GM10847 (cell line): Measurements from ENCODE around the gene ALDH3B1.

Experiments used
- POLR2A ChIP-seq: IDR thresholded peaks from 2 replicates; pipeline ENCODE4 v1.6.1; 2011; ENCODE audit not compliant: insufficient read length; ENCODE audit errors: extremely low read depth

The ALDH3B1 gene

GRCh38 chr11:68010090-68011041 is at the start of gene ALDH3B1:
Gene ALDH3B1 (plus strand): TSS chr11:68010327. CDS start chr11:68015298, 4,971 bp downstream.
- TF ChIP-seq POLR2A, result no peak

GRCh38 chr11:67983951-67984350 is 26.2 kb upstream of the ALDH3B1 start:
- TF ChIP-seq POLR2A, result no peak

GRCh38 chr11:67996051-67996450 is 14.1 kb upstream of the ALDH3B1 start:
- no peak for TF ChIP-seq POLR2A

GRCh38 chr11:67996622-67997474 is 13.3 kb upstream of the ALDH3B1 start:
- TF ChIP-seq POLR2A, result no peak

- TF ChIP-seq POLR2A, result no peak
These were observed 12.6 kb upstream of the ALDH3B1 start for GRCh38 chr11:67997475-67997921.

GRCh38 chr11:67998150-67999045 is 11.7 kb upstream of the ALDH3B1 start:
- no peak for TF ChIP-seq POLR2A

- no peak for TF ChIP-seq POLR2A
These were observed 10.9 kb upstream of the ALDH3B1 start for GRCh38 chr11:67999201-67999629.

GRCh38 chr11:67999704-68000103 is 10.4 kb upstream of the ALDH3B1 start:
- no peak for TF ChIP-seq POLR2A

- no peak for TF ChIP-seq POLR2A
These were observed 7.6 kb upstream of the ALDH3B1 start for GRCh38 chr11:68002575-68002937.

GRCh38 chr11:68002938-68003845 is 6.9 kb upstream of the ALDH3B1 start:
- peak; percentile 15 for TF ChIP-seq POLR2A

GRCh38 chr11:68003846-68004550 is 6.1 kb upstream of the ALDH3B1 start, which contains the start of gene UNC93B1:
Gene UNC93B1 (minus strand): TSS chr11:68004097. CDS start chr11:68004043, 54 bp downstream.
- TF ChIP-seq POLR2A, result peak; percentile 67

GRCh38 chr11:68004551-68005335 is 5.4 kb upstream of the ALDH3B1 start:
- no peak for TF ChIP-seq POLR2A
